HG02938 (cell line): Measurements from ENCODE around the gene PRDM15.

ENCODE experiments used
- ATAC-seq: cut with Tn5 transposase; IDR thresholded peaks from one replicate; pipeline ENCODE4 v1.9.1; 2021; ENCODE audit warnings: mild to moderate bottlenecking, moderate library complexity; ENCODE audit not compliant: unreplicated experiment

The PRDM15 gene

DNA sequence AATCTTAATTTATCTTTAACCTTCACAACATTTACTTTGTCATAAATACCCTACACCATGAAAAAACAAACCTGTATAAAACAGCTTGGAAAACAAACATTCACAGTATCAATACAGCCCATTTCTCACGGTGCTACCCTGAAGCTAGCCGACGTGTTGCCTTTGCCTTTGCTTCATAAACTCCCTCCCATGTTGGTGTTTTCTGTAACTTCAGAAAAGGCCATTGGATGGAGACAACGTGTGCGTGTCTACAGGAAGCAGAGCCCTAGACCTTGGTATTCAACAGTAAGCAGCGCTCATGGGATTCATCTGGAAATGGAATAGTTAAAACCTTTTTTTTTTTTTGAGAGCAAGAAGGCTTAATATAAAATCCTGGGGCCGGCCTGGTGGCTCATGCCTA, 7.2 kb upstream of the PRDM15 start:
- ATAC-seq, result no peak

GRCh38 chr21:41885341-41886024, 6.3 kb upstream of the PRDM15 start:
- ATAC-seq, result no peak

GRCh38 chr21:41884501-41885030, 5.4 kb upstream of the PRDM15 start:
- ATAC-seq, result no peak

DNA sequence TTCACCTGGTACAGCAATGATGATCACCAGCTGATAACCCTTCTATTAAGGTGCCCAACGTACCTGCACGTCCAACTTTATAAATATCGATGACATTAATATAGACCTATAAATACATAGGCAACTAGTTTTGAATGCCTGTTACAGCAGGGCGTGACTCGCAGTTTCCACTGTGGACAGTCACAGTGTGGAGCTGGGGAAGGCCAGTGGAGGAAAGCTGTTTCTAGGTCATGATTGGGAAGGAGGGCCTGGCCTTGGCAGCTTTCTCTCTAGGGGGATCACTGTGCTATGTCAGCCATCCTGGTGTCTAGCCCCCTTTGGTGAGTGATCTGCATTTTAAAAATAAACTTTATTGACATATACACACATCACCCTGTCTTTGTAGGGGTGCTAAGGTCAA, 4.4 kb upstream of the PRDM15 start:
- no peak for ATAC-seq

DNA sequence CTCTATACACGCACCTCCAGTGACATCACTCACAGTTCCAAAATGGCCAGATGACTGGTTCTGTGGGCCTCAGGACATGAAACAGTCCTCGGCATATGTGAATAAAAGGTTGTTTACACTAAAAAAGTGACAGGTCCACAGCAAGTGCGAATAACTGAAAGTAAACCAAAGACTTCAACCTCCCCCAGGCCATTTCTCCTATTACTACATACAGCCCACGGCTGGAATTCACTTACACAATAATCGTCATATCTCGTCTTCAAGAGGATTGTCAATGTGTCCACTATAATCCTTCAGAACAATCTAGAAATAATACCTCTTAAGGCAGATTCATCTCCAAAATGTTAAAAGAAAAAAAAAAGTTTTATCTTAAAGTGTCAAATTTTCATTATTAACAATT, 1.9 kb upstream of the PRDM15 start:
- no peak for ATAC-seq

DNA sequence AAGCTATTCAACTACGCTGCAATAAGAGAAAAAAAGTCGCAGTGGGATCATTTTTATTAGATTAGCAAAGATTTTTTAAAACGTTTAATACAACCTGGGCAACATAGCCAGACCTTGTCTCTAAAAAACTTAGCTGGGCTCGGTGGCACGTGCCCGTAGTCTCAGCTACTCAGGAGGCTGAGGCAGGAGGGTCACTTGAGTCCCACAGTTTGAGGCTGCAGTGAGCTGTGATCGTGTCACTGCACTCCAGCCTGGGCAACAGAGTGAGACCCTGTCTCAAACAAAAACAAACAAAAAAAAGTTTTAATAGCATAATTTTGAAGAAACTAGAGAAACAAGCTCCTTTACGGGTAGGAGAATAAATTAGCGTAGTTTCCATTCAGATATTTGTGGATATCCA, 1.0 kb upstream of the PRDM15 start:
- ATAC-seq, result no peak

- ATAC-seq, result peak; percentile 54
Observed at GRCh38 chr21:41878831-41879189, 334 bp downstream of the PRDM15 start.

DNA sequence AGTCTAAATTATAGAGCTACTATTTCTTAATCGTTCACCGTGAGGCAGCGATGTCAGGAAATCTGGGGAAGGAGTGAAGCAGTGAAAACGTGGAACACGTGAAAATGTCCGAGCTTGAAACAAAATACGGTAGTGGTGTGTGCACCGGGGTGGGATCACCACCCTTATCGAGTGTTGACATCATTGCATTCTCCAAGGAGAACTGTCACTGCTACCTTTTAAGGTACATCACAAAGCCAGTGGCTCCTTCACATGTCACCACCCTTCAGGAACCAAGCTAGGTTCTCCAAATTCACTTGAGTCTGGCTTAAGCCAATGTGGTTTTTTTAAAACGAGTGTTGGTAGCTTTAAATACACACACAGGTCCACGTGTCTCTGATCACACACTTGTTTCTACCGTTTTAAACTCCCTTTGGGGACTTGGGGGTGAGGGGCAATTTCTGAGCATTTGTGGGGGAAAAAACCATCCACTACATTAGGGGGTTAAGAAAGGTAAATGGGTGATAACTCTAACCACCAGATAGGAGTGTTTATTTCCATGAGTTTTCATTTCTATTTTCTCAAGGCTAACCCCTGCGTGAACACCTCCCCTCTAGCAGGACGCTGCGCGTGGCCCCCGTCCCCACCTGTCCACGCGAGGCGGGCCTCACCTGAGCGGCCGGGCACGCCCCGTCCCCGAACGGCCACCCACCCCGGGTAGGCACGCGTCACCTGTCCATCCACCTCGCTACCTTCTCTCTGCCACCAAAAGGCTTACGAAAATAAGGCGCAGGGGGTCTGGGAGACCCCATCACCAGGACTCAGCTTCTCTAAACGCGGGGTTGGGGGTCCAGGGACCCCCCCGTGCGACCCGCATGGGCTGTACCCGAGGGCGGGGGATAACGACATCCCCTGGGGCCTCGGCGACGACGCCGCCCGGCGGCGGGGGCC, 978 bp downstream of the PRDM15 start:
- peak; percentile 23 for ATAC-seq

- ATAC-seq, result no peak
Observed at GRCh38 chr21:41876928-41877652, 2.1 kb downstream of the PRDM15 start.

- no peak for ATAC-seq
Observed at GRCh38 chr21:41876396-41876795, 2.7 kb downstream of the PRDM15 start.

DNA sequence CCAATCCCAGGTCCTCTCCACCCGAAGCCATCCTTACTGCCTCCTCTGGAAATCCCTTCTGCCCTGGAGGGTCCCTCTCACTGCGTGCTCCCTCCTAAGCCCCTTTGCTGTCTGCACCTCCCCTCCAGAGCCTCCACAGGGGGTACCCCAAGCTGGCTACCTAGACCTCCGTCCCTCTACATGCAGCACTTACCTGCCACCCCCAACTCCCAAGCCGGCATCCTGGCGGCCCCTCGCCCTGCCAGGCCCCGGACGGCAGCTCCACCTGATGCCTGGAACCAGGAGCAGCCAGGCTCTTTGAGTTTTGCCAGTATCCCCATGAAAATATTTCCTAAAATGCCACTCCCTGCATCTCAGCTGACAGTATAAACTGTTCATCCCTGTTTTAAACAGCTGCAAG, 4.1 kb downstream of the PRDM15 start:
- no peak for ATAC-seq

GRCh38 chr21:41874611-41875010, 4.5 kb downstream of the PRDM15 start:
- no peak for ATAC-seq

GRCh38 chr21:41873426-41873825, 5.7 kb downstream of the PRDM15 start:
- no peak for ATAC-seq

GRCh38 chr21:41873005-41873404, 6.1 kb downstream of the PRDM15 start:
- ATAC-seq, result no peak

GRCh38 chr21:41871293-41872030, 7.7 kb downstream of the PRDM15 start:
- ATAC-seq, result no peak

GRCh38 chr21:41869771-41870170, 9.4 kb downstream of the PRDM15 start:
- no peak for ATAC-seq

- peak; percentile 55 for ATAC-seq
Observed at GRCh38 chr21:41868062-41868710, 11.0 kb downstream of the PRDM15 start.

GRCh38 chr21:41867313-41867712, 11.8 kb downstream of the PRDM15 start:
- ATAC-seq, result no peak

DNA sequence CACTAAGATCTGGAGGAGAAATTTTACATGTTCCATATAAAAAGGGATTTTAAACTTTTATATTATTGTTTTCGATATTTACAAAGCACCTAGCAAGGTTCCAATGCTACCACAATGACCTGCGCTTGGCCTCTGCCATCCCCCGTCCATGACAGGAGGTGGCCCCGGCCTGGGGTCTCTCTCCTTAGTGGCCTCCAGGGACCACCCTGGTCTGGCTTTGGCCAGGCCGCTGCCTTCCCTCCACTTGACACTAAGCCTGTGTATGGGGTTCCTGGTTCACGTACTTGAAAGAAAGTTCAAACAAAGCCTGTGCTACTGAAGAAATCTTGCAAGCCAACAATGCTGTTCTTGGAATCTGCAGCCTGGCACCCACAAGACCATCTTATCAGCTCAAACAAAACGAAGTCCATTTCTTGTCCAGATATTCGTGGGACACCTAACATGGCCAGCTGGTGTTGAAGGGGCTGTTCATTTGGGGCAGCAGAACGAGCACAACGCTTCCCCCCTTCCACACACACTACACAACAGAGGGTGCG, 12.8 kb downstream of the PRDM15 start:
- no peak for ATAC-seq
